Spleen (tissue), 11 donors: ENCODE results near the gene TPX2. TPM values are rescaled to one million over a fixed set of nuclear protein-coding genes. Genes with fewer than 3 reads are reported as not detected.

ENCODE experiments used
- DNase-seq: peaks from one replicate; pipeline ENCODE4 v3.0.0-alpha.2; 2020
- H3K27ac ChIP-seq, 8 donors: fragments of 200-600 bp; sonication (generic) in 7 of 8; 1 replicate in 4 of 8; 2 replicates in 4 of 8; pipeline versions ENCODE4 v1.5.0 to v1.8.0; 2016 to 2021; ENCODE audit warnings: inconsistent platforms in 4 of 8, mild to moderate bottlenecking in 4 of 8, moderate library complexity in 1 of 8
- H3K27me3 ChIP-seq, 7 donors: fragments of 200-600 bp; sonication (generic) in 6 of 7; replicated peaks in 1 of 7; 1 replicate in 4 of 7; 2 replicates in 3 of 7; pipeline versions ENCODE4 v1.5.0 to v1.8.0; 2016 to 2021; ENCODE audit warnings: inconsistent platforms in 3 of 7, mild to moderate bottlenecking in 1 of 7
- H3K36me3 ChIP-seq, 6 donors: fragments of 200-600 bp; sonication (generic) in 5 of 6; 1 replicate in 4 of 6; 2 replicates in 2 of 6; pipeline versions ENCODE4 v1.5.0 to v1.8.0; 2016 to 2021; ENCODE audit warnings: inconsistent platforms in 2 of 6
- H3K4me1 ChIP-seq, 6 donors: fragments of 200-600 bp; sonication (generic) in 5 of 6; 1 replicate in 3 of 6; 2 replicates in 3 of 6; pipeline versions ENCODE4 v1.5.0 to v1.8.0; 2016 to 2021; ENCODE audit warnings: inconsistent platforms in 3 of 6
- H3K4me3 ChIP-seq, 8 donors: fragments of 200-600 bp; sonication (generic) in 7 of 8; 1 replicate in 4 of 8; 2 replicates in 4 of 8; pipeline versions ENCODE4 v1.5.0 to v1.8.0; 2016 to 2021; ENCODE audit warnings: inconsistent platforms in 4 of 8, mild to moderate bottlenecking in 4 of 8, moderate library complexity in 2 of 8
- H3K9me3 ChIP-seq, 8 donors: fragments of 200-600 bp; sonication (generic) in 7 of 8; 1 replicate in 4 of 8; 2 replicates in 4 of 8; pipeline versions ENCODE4 v1.5.0 to v1.8.0; 2016 to 2021; ENCODE audit warnings: inconsistent platforms in 4 of 8
- CTCF ChIP-seq, 11 experiments: fragments of 200-600 bp in 7 of 11; fragments of 450-650 bp in 4 of 11; sonication (generic) in 4 of 11; IDR thresholded peaks in 8 of 11; conservative IDR thresholded peaks in 3 of 11; 1 replicate in 7 of 11; 2 replicates in 4 of 11; pipeline versions ENCODE4 v1.4.0 to v1.8.0; 2016 to 2021; ENCODE audit warnings: antibody characterized with exemption in 11 of 11, inconsistent platforms in 4 of 11, mild to moderate bottlenecking in 1 of 11
- POLR2A ChIP-seq, 3 donors: fragments of 450-650 bp; IDR thresholded peaks; one replicate each; pipeline ENCODE4 v1.5.1; 2017; ENCODE audit warnings: antibody characterized with exemption in 3 of 3, mild to moderate bottlenecking in 1 of 3
- POLR2AphosphoS5 ChIP-seq, 3 donors: sonication (generic); formaldehyde crosslinking; IDR thresholded peaks; one replicate each; pipeline ENCODE4 v1.5.1; 2017; ENCODE audit warnings: antibody characterized with exemption in 3 of 3
- WGBS, 5 donors: extraction: QIAGEN DNeasy Blood & Tissue Kit in 3 of 5; methylation state at CpG; one replicate each; pipeline versions ENCODE4 v1.1.5 to v1.1.7; 2013 to 2018; 5-methylcytosine and 5-hydroxymethylcytosine counted together
- intact Hi-C: fragments of 100-400 bp; cut with DNase I; formaldehyde crosslinking; loops from one replicate; pipeline ENCODE4 v1.15.0; 2023; ENCODE audit warnings: low total_unique reads
- polyA plus RNA-seq, 3 donors: library from polyadenylated mRNA; stranded (reverse); fragments of 200-250 nt; gene quantifications; one replicate each; pipeline ENCODE4 v1.2.1, GENCODE V29; 2013
- total RNA-seq, 7 donors: library from RNA; depleted of rRNA in 3 of 7; stranded (reverse); fragments of >200 nt in 3 of 7; fragmentation: NEBNext Ultra II Directional in 4 of 7; extraction: Animal tissue kit (Norgen Biotek cat#: 25700) in 4 of 7; gene quantifications; one replicate each; pipeline versions ENCODE4 v1.1.0 to v1.2.1, GENCODE V29; 2016 to 2021
- donor health status: healthy with polysubstance abuse.
- donor health status: DM: no; HTN: no; CAD: no; lungs with moderate emphysema.
- donor health status: DM: no; HTN: no; CAD: no.
- donor health status: Bipolar disorder and iron deficiency.
- donor health status: healthy.
- donor health status: DM: no; HTN: no; CAD: no.
- donor health status: DM: yes; HTN: yes; CAD: no.

TPX2 gene
- total and polyA plus RNA-seq, 10 donors = 1.4 to 16.2 (median 7.2) TPM

DNA sequence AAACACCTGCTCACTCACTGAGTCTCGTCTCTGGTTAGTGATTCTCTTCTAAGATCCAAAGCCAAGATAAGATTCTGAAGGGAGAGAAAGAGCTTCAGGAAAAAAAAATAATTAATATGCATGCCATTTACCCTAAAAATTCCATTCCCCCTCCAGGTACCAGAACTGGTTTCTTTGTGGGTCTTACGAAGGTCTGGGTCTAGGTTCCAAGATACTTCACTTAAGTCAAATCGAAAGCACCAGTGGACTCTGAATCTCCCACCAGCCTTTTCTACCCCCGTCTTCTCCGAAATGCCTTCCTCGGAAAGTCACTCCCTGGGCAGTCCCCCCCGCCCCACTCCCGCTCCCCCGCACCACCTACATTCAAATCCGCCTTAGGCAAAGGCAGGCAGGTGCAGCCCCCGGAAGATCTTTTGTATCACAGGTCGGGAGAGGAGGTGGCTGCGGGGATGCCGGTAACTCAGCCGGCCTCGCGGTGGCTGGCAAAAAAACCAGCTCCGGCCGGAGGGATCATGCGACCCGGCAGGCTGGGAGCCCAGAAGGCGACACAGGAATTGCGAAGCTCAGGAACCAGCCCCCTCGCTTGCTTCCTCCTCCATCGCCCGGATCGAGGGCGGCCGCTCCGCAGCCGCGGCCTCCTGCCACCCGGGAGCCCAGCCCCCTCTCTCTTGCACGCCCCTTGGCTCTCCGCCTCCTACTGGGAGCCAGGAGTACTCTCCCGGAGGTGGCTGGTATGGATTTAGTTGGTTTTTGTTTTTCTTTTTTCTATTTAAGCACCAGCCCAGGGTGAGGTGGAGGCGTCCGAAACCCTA is 16.6 kb upstream of the TPX2 start, which contains the start of gene BCL2L1:
BCL2L1 (minus strand) TSS at position 612 of the 812 bp plus-strand sequence. CDS start 650 bp downstream, outside the sequence.
- H3K4me1 ChIP-seq = peaks cover 27 to 62% (median 53%) of the 10 kb centered on the region in 6 donors
- intact Hi-C loops = no loop called here
- H3K4me3 ChIP-seq = peak within 1 kb of the TSS; percentile 65 to 98 (median 89)
- WGBS, 5 donors = 0 to 1% (median 0%) methylated on average over 38 of the region's 38 CpGs
- H3K27ac ChIP-seq = peak within 1 kb of the TSS; percentile 90 to 98 (median 97)
- H3K36me3 ChIP-seq = peaks cover 0 to 42% (median 0%) of the 10 kb centered on the region in 6 donors
- TF ChIP-seq CTCF (IDR thresholded peaks at IDR 0.05 in 8 of 11, conservative IDR thresholded peaks at IDR 0.05 in 3 of 11) (peak; percentile 45 to 88 (median 70)), POLR2A (IDR thresholded peaks at IDR 0.05) (peak in 1 of 3 donors; percentile 16), POLR2AphosphoS5 (IDR thresholded peaks at IDR 0.05) (peak; percentile 76 to 82 (median 78))
- no peaks in the 10 kb centered on the region for H3K27me3 ChIP-seq
- H3K9me3 ChIP-seq = no peaks in the 10 kb centered on the region
- peak; percentile 93 for DNase-seq

- WGBS, 5 donors = 0 to 1% (median 0%) methylated on average over 10 of the region's 10 CpGs
- peaks cover 21 to 56% (median 47%) of the 10 kb centered on the region in 6 donors for H3K4me1 ChIP-seq
- H3K9me3 ChIP-seq = no peaks in the 10 kb centered on the region
- H3K27me3 ChIP-seq = no peaks in the 10 kb centered on the region
- TF ChIP-seq POLR2A (IDR thresholded peaks at IDR 0.05) (no peak), POLR2AphosphoS5 (IDR thresholded peaks at IDR 0.05) (no peak), CTCF (IDR thresholded peaks at IDR 0.05 in 8 of 11, conservative IDR thresholded peaks at IDR 0.05 in 3 of 11) (peak in 4 of 11 experiments; percentile 5 to 37 (median 8))
- peaks cover 0 to 37% (median 0%) of the 10 kb centered on the region in 6 donors for H3K36me3 ChIP-seq
- DNase-seq = no peak
- intact Hi-C loops = no loop called here
- H3K4me3 ChIP-seq = peak overlapping the region; percentile 65 to 98 (median 89)
- H3K27ac ChIP-seq = peak overlapping the region; percentile 90 to 98 (median 97)
These were observed 16.1 kb upstream of the TPX2 start for GRCh38 chr20:31723069-31723318.

DNA sequence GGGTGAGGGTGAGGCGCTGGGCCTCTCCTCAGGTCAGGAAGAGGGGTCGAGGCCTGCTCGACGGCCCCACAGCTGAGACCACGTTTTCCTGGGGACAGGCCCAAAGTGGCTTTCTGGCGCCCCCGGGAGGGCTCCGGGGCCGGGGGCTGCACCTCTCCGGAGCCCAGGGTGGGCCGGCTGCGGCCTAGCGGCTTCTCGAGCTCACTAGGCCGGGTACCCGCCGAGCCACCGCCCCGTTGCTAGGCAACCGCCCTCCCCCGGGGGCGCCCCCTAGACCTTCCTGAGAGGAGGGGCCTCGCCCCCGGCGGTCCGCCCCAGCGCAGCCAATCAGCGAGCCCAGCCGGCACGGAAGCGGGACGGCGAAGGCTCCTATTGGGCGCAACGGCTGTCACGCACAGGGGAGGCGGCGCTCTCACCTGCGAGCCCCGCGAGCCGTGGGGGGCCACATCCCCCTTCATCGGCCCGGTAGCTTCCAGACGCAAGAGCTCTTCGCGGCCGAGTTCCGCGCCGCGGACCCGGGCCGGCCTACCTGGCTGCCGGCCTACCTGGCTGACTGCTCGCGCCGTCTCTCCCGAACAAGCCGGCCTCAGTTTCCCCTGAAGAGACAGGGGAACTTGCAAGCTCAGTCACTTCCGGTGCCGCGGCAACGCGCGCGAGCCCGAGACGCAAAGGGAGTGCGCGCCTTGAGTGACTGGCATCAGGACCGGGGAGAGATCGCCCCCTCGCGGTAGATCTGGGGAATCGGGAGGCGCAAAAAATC is 15.6 kb upstream of the TPX2 start:
- intact Hi-C loops = no loop called here
- H3K9me3 ChIP-seq = no peaks in the 10 kb centered on the region
- peak; percentile 100 for DNase-seq
- peaks cover 0 to 32% (median 0%) of the 10 kb centered on the region in 6 donors for H3K36me3 ChIP-seq
- peak in 2 of 3 donors; percentile 33 to 39 for TF ChIP-seq POLR2A (IDR thresholded peaks at IDR 0.05)
- TF ChIP-seq CTCF (IDR thresholded peaks at IDR 0.05 in 8 of 11, conservative IDR thresholded peaks at IDR 0.05 in 3 of 11) = peak; percentile 81 to 100 (median 95)
- peak; percentile 71 to 89 (median 85) for TF ChIP-seq POLR2AphosphoS5 (IDR thresholded peaks at IDR 0.05)
- peaks cover 20 to 51% (median 42%) of the 10 kb centered on the region in 6 donors for H3K4me1 ChIP-seq
- WGBS, 5 donors = 0 to 2% (median 0%) methylated on average over 10 to 77 of the region's 77 CpGs
- peak overlapping the region; percentile 90 to 98 (median 97) for H3K27ac ChIP-seq
- peak overlapping the region; percentile 65 to 98 (median 89) for H3K4me3 ChIP-seq
- H3K27me3 ChIP-seq = no peaks in the 10 kb centered on the region
